Progenitor cell of endocrine pancreas (in vitro differentiated cells): ENCODE measurements around the gene BNC2. TPM values are rescaled to one million over a fixed set of nuclear protein-coding genes. Genes with fewer than 3 reads are reported as not detected.

Source experiments
- DNase-seq: peaks from one replicate; pipeline ENCODE4 v3.0.0; 2021; ENCODE audit warnings: low spot score; ENCODE audit not compliant: unreplicated experiment
- H3K27ac Mint-ChIP-seq: 2 replicates; pipeline ENCODE4 v1.8.0; 2021; ENCODE audit warnings: mild to moderate bottlenecking, moderate library complexity, mixed read lengths
- H3K27me3 Mint-ChIP-seq: 2 replicates; pipeline ENCODE4 v1.8.0; 2021; ENCODE audit warnings: mixed read lengths
- H3K36me3 Mint-ChIP-seq: 2 replicates; pipeline ENCODE4 v1.8.0; 2022; ENCODE audit warnings: mixed read lengths; ENCODE audit not compliant: insufficient read depth
- H3K4me1 Mint-ChIP-seq: 2 replicates; pipeline ENCODE4 v1.8.0; 2021; ENCODE audit warnings: low read depth, mixed read lengths
- H3K4me3 Mint-ChIP-seq: 2 replicates; pipeline ENCODE4 v1.8.0; 2021; ENCODE audit warnings: low read depth, mild to moderate bottlenecking, moderate library complexity, mixed read lengths
- H3K9me3 Mint-ChIP-seq: 2 replicates; pipeline ENCODE4 v1.8.0; 2021; ENCODE audit warnings: low read depth, mixed read lengths
- CTCF ChIP-seq: fragments of 200-600 bp; sonication (generic); IDR thresholded peaks from one replicate; pipeline ENCODE4 v1.5.0; 2021; ENCODE audit warnings: antibody characterized with exemption, mild to moderate bottlenecking; ENCODE audit not compliant: unreplicated experiment
- total RNA-seq: library from RNA; stranded (reverse); gene quantifications from 2 replicates; pipeline ENCODE4 v1.2.1, GENCODE V29; 2021

The BNC2 gene
- total RNA-seq, 1 donor from 2014 or later = 1.0 TPM

DNA sequence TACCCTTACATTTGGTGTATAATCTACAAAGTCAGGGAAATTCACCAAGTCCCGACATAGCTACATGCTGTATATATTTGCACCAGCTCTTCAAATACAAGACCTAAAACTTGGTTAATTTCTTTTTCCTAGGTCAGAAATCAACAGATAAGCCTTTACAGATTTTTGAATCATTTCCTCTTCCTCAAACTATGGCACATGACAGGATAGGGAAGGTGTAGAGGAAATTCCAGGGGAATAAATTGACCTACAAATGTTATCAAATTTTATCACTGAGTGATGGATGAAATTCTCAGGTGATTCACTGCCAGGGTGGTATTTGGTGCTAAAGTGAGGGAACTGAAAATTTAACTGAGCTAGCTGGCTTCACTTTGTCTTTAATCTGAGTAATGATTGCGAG, 360.0 kb downstream of the BNC2 start:
- H3K27me3 Mint-ChIP-seq = peaks cover 12% of the 10 kb centered on the region
- no peak for DNase-seq
- peaks cover 9% of the 10 kb centered on the region for H3K4me1 Mint-ChIP-seq
- no peaks in the 10 kb centered on the region for H3K36me3 Mint-ChIP-seq
- no peak overlapping the region for H3K4me3 Mint-ChIP-seq
- no peak for TF ChIP-seq CTCF
- no peak overlapping the region for H3K27ac Mint-ChIP-seq
- no peaks in the 10 kb centered on the region for H3K9me3 Mint-ChIP-seq

DNA sequence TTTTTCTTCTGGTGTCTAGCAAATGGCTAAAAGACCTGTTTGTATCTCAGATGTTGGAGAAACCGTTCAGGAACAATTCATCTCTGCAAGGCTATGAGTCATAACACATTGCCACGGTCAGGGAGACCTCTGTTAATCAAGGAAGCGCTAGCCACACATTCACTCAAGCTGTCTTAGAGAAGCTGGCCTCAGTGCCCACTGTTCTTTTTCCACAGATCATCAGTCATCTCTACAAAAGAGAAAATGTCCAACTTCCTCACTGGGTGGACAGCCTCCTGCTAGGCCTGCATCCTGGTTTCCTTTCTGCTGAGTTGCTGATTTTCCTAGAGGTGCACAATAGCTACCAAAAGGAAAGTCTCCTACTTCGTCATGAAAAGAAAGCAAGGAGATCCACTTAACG, 360.5 kb downstream of the BNC2 start:
- peaks cover 9% of the 10 kb centered on the region for H3K4me1 Mint-ChIP-seq
- H3K4me3 Mint-ChIP-seq = no peak overlapping the region
- no peak for TF ChIP-seq CTCF
- no peaks in the 10 kb centered on the region for H3K36me3 Mint-ChIP-seq
- H3K27ac Mint-ChIP-seq = no peak overlapping the region
- no peaks in the 10 kb centered on the region for H3K9me3 Mint-ChIP-seq
- no peak for DNase-seq
- peaks cover 10% of the 10 kb centered on the region for H3K27me3 Mint-ChIP-seq

- TF ChIP-seq CTCF = no peak
- Mint-ChIP-seq H3K27ac (no peak overlapping the region), H3K4me1 (peaks cover 8% of the 10 kb centered on the region), H3K36me3 (no peaks in the 10 kb centered on the region), H3K27me3 (peaks cover 2% of the 10 kb centered on the region), H3K4me3 (no peak overlapping the region), H3K9me3 (no peaks in the 10 kb centered on the region)
- DNase-seq = no peak
Measured at GRCh38 chr9:16505199-16505598, 365.3 kb downstream of the BNC2 start.

- H3K9me3 Mint-ChIP-seq = no peaks in the 10 kb centered on the region
- no peaks in the 10 kb centered on the region for H3K27me3 Mint-ChIP-seq
- H3K27ac Mint-ChIP-seq = no peak overlapping the region
Measured at GRCh38 chr9:16501726-16502125, 368.7 kb downstream of the BNC2 start.

GRCh38 chr9:16501141-16501540, 369.3 kb downstream of the BNC2 start:
- no peaks in the 10 kb centered on the region for H3K27me3 Mint-ChIP-seq
- no peak for DNase-seq
- H3K4me3 Mint-ChIP-seq = no peak overlapping the region
- peaks cover 8% of the 10 kb centered on the region for H3K4me1 Mint-ChIP-seq
- no peaks in the 10 kb centered on the region for H3K9me3 Mint-ChIP-seq
- H3K36me3 Mint-ChIP-seq = no peaks in the 10 kb centered on the region
- H3K27ac Mint-ChIP-seq = no peak overlapping the region
- TF ChIP-seq CTCF = no peak

More at GRCh38 chr9:16501726-16502125, 368.7 kb downstream of the BNC2 start:
- Mint-ChIP-seq H3K36me3 (no peaks in the 10 kb centered on the region), H3K4me1 (peaks cover 8% of the 10 kb centered on the region), H3K4me3 (no peak overlapping the region)
- no peak for TF ChIP-seq CTCF
- DNase-seq = no peak
